D721Med (cell line): ENCODE results near the gene ZFYVE28.

Experiments used
- DNase-seq: peaks from one replicate; pipeline ENCODE4 v3.0.0; 2011; ENCODE audit warnings: low spot score; ENCODE audit not compliant: insufficient read length
- FAIRE-seq: peaks from 2 replicates; lab custom pipeline; 2011; peaks lifted over from hg19 to GRCh38; lab: Jason Lieb, UNC
- CTCF ChIP-seq: IDR thresholded peaks from 2 replicates; pipeline ENCODE4 v1.5.1; 2012; ENCODE audit warnings: mild to moderate bottlenecking, control low read depth; ENCODE audit not compliant: insufficient read depth; ENCODE audit errors: missing control alignments

The ZFYVE28 gene

GRCh38 chr4:2365054-2365912 lies 53.2 kb downstream of the ZFYVE28 start:
- no peak for TF ChIP-seq CTCF
- FAIRE-seq (no peak), DNase-seq (no peak)

- FAIRE-seq (no peak), DNase-seq (no peak)
- TF ChIP-seq CTCF = no peak
These were observed 53.8 kb downstream of the ZFYVE28 start for GRCh38 chr4:2364654-2365053.

- DNase-seq = no peak
- FAIRE-seq = no peak
- TF ChIP-seq CTCF = no peak
These were observed 54.3 kb downstream of the ZFYVE28 start for GRCh38 chr4:2363951-2364653.

GRCh38 chr4:2363056-2363721 lies 55.3 kb downstream of the ZFYVE28 start:
- FAIRE-seq = no peak

GRCh38 chr4:2362266-2363055 lies 56.0 kb downstream of the ZFYVE28 start:
- DNase-seq (no peak), FAIRE-seq (no peak)
- no peak for TF ChIP-seq CTCF

More at GRCh38 chr4:2363056-2363721, 55.3 kb downstream of the ZFYVE28 start:
- DNase-seq = no peak
- TF ChIP-seq CTCF = no peak

- FAIRE-seq (no peak), DNase-seq (no peak)
- TF ChIP-seq CTCF = no peak
These were observed 56.8 kb downstream of the ZFYVE28 start for GRCh38 chr4:2361366-2362265.
